ENCODE data around the gene PSEN2. TPM values are rescaled to one million over a fixed set of nuclear protein-coding genes. Genes with fewer than 3 reads are reported as not detected.

The PSEN2 gene
- total RNA-seq, 1 donor from 2014 or later, result 29.7 TPM

GRCh38 chr1:226934483-226935237 is 64.2 kb downstream of the PSEN2 start:
- no peak for DNase-seq (ENCODE audit: low read depth)
- no peak for TF ChIP-seq CTCF (IDR thresholded peaks at IDR 0.05; ENCODE audit: insufficient read depth, low read length, poor library complexity, severe bottlenecking)
- Histone ChIP-seq H3K4me3 (ENCODE audit: low read depth, low read length) (no peak overlapping the region), H3K27me3 (ENCODE audit: control insufficient read depth, insufficient read depth, low read length) (no peaks in the 10 kb centered on the region), H3K36me3 (ENCODE audit: control insufficient read depth, insufficient read depth, low read length) (no peaks in the 10 kb centered on the region)

GRCh38 chr1:226937940-226938725 is 67.7 kb downstream of the PSEN2 start:
- no peak for TF ChIP-seq CTCF (IDR thresholded peaks at IDR 0.05; ENCODE audit: insufficient read depth, low read length, poor library complexity, severe bottlenecking)
- no peak overlapping the region for H3K4me3 ChIP-seq (ENCODE audit: low read depth, low read length)
- no peaks in the 10 kb centered on the region for H3K27me3 ChIP-seq (ENCODE audit: control insufficient read depth, insufficient read depth, low read length)
- DNase-seq (ENCODE audit: low read depth), result no peak
- H3K36me3 ChIP-seq (ENCODE audit: control insufficient read depth, insufficient read depth, low read length), result no peaks in the 10 kb centered on the region

- no peaks in the 10 kb centered on the region for H3K36me3 ChIP-seq (ENCODE audit: control insufficient read depth, insufficient read depth, low read length)
- H3K27me3 ChIP-seq (ENCODE audit: control insufficient read depth, insufficient read depth, low read length), result no peaks in the 10 kb centered on the region
- TF ChIP-seq CTCF (IDR thresholded peaks at IDR 0.05; ENCODE audit: insufficient read depth, low read length, poor library complexity, severe bottlenecking), result no peak
- H3K4me3 ChIP-seq (ENCODE audit: low read depth, low read length), result peak overlapping the region; percentile 60
- no peak for DNase-seq (ENCODE audit: low read depth)
Observed at GRCh38 chr1:226938903-226939437, 68.6 kb downstream of the PSEN2 start.

GRCh38 chr1:226939438-226940028 is 69.1 kb downstream of the PSEN2 start:
- no peak for DNase-seq (ENCODE audit: low read depth)
- TF ChIP-seq CTCF (IDR thresholded peaks at IDR 0.05; ENCODE audit: insufficient read depth, low read length, poor library complexity, severe bottlenecking), result no peak
- no peaks in the 10 kb centered on the region for H3K27me3 ChIP-seq (ENCODE audit: control insufficient read depth, insufficient read depth, low read length)
- H3K36me3 ChIP-seq (ENCODE audit: control insufficient read depth, insufficient read depth, low read length), result no peaks in the 10 kb centered on the region
- H3K4me3 ChIP-seq (ENCODE audit: low read depth, low read length), result peak overlapping the region; percentile 60

GRCh38 chr1:226940029-226940805 is 69.8 kb downstream of the PSEN2 start, which contains the start of gene COQ8A:
Gene COQ8A (plus strand): TSS chr1:226940294. CDS start chr1:226961386, 21,092 bp downstream.
- no peak for TF ChIP-seq CTCF (IDR thresholded peaks at IDR 0.05; ENCODE audit: insufficient read depth, low read length, poor library complexity, severe bottlenecking)

More at GRCh38 chr1:226940029-226940805, 69.8 kb downstream of the PSEN2 start, which contains the start of gene COQ8A:
- Histone ChIP-seq H3K27me3 (ENCODE audit: control insufficient read depth, insufficient read depth, low read length) (no peaks in the 10 kb centered on the region), H3K36me3 (ENCODE audit: control insufficient read depth, insufficient read depth, low read length) (no peaks in the 10 kb centered on the region), H3K4me3 (ENCODE audit: low read depth, low read length) (peak within 1 kb of the TSS; percentile 60)
- peak; percentile 96 for DNase-seq (ENCODE audit: low read depth)

Data from kidney epithelial cell (primary cell).